Measurements from ENCODE around the gene ACTR10.
A peak's percentile ranks its signal among the peaks of the same experiment; 100 is the strongest.

The ACTR10 gene

DNA sequence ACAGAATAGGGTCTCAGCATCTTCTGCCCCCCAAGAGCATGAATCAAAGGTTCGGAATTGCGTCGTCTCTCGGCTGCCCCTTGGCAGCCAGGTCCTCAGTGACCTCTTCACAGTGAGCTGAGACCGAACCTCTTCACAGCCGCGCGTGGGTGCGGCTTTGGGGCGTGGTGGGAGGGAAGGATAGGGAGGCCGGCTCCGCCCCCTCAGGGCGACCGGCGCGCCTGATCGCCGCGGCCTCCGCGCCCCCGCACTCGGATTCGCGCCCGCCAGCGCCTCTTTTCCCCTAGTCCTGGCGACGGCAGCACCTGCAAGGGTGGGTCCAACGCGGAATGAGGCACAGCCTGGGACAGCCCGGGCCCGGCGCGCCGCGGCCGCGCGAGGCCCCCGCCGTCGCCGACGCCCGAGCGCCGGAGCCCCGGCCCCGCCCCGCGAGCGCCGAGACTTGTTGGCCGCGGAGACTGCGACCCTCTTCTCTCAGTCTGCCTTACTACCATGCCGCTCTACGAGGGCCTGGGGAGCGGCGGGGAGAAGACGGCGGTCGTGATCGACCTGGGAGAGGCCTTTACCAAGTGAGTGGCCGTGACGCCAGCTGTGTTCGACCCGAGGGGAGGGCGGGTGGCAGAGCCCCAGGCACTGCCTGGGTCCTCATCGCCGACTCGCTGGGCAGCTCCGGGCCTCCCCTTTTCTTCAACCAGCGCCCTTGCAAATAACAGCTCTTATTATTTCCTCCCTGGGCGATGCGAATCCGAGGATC, at the start of gene ACTR10:
Gene ACTR10 (plus strand): TSS at position 424 of the 754 bp plus-strand sequence. CDS start 69 bp downstream, at position 493.
- DNase-seq = peak; percentile 9

DNA sequence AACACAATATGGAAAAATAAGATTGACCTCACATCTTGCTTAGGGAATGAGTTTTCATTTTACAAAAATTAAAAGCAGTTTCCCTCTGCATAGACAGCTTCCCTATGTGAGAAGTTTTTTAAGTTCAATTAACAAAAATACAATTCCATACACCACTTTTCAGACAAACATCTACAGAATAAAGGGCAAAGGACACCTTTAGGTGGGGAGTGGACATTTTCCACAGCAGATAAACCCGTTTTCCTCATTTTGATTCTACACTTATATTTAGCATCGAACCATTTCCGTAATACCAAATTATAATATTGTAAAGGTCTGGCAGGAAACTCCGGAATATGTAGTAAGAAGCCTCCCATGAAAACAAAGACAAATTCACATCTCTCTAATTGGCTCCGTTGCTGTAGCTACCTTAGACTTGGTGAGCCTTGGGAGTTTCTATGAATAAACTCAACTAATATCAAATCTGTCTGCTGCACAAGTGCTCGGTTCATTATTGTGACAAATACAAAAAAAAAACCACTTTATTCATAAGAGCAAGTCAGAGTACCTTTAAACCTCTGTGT, 49.6 kb upstream of the ACTR10 start:
- no peak for DNase-seq

DNA sequence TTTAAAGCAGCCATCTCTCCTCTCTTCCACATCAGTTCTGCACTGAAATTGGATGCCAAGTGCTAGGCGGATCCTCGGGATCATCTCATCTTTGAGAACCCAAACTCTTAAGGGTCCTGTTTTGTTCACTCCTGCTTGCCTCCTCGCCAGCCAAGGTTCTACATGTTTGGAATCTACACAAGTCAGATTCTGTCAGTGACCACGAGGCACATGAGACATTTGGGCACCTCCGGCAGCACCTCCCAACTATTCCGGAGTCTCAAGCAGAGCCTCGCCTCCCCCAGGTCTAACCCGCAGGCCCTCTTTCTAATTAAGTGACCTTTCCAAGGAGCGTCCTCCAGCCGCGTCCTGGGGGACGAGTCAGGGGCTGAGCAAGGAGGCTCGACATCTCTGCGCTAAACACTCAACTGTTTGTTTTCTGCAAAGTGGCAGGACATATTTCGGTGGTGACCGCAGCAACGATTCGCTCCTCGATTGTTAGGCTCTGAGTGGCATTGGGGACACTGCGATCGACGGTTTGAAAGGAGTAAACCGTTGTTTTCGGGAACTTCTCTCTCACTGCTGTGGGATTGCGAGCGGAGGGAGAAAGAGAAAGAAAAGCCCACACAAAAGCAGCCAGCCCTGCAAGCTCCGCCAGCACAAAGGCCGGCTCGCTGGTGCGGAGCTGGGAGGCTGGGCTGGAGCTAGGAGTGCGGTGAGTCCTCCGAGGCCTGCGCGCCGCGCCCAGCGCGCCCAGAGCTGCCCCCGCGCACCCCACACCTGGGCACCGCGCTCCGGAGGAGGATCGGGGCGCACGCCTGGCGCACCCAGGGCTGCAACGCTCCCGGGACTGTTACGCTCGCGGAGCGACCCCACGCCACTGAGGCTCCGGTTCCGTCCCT, 48.6 kb upstream of the ACTR10 start:
- no peak for DNase-seq

DNA sequence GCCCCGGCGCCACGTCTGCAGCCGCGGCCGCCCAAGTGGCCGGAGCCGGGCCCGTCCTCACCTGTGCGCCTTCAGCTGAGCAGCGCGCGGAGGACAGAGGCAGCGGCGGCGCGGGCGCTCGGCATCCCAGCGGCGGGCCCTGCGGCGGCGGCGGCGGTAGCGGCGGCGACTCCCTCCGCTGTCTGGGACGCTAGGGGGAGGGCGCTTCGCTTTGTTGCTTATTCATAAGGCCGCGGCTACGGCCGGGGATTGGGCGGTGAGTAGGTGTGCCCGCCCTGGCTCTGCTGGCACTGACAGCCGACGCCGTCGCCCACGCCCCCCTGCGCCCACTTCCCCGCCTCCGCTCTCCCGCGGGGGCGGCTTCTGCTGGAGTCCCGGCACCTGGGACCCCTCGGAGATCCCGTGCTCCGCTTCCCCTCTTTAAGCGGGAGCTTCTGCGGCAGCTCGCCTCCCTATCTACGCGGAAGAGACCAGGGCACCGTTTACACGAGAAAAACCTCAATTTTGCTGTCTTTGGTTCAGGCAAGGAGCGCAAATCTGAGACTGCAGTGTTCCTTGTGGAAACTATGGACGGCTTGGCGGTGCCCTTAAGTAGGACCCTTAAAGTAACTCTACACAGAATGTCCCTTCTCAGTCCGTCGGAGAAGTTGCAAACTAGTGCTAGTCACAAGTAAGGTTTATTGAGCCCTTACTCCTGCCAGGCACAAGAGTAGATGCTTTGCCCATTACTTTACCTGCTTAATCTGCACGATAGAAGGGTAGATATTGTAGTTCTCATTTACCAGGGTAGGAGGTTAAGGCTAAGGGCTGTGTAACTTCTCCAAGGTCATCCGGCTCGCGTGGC, 47.7 kb upstream of the ACTR10 start, which contains the start of gene ARMH4:
Gene ARMH4 (minus strand): TSS at position 200 of the 844 bp plus-strand sequence. CDS start 12,855 bp downstream, outside the sequence.
- DNase-seq = no peak

DNA sequence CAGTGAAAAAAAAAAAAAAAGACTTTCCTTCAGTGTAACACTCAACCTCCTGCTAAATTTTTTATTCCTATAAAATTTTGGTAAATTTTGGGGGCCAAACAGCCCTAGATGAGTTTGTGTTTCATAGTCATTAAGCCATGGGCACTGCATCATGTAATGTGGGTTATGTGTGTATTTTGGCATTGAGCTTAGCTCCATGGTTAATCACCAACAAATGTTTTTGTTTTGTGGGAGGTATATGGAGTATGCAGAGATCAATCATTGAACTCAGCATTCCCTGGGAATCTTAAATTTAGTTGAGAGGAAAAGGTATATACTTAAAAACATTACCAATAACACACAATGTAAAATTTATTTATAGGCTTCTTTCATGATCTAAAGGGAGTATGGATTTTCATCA, 39.4 kb upstream of the ACTR10 start:
- no peak for DNase-seq

DNA sequence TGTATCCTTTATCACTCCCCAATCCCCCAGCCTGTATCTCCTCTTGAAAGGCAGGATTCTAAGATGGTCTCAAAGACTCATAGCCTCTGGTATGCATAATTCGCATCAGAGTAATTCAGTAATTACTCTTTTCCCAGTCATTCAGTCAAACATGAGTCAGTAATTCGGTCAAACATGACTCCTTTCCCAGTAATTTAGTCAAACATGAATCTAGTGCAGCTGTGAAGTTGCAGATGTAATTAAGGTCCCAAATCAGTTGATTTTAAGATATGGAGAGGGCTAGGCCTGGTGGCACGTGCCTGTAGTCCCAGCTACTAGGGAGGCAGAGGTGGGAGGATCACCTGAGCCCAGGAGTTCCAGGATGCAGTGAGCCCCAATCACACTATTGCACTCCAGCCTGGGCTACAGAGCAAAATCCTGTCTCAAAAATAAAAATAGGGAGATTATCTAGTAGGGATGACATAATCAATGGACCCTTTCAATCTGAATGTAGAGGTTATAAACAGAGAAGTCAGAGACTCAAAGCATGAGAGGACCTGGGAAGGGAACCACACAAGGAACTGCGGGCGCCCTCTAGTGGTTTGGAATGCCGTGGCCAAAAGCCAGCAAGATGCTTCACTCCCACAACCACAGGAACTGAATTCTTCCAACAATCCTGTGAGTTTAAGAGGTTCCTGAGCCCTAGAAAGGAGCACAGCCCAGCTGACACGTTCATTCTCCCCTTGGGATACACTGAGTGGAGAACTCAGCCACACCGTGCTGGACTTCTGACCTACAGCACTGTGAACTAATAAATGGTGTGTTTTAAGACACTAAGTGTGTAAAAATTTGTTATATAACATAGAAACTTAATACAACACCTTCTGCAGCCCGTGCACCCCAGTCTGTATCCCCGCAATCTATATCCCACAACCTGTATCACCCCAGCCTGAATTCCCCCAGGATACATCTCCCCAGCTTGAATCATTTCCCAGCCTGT, 33.7 kb upstream of the ACTR10 start:
- DNase-seq = no peak

DNA sequence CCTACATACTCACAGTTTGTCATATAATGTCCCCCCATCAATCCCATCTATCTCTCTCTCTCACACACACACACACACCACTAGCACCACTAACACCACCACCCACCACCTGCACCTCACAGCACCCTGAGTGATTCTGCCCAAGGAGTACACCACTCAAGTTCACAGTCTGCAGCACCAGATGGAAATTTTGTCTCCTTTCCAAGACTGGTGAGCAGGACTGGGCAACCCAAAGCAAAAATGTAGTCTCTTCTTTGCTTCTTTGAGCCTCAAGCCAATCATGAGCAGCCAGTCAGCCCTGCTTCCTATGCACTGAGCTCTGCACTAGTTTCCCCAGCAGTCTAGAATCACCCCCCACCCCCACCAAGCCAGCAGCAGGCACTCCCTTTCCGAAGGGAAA, 32.9 kb upstream of the ACTR10 start:
- no peak for DNase-seq

DNA sequence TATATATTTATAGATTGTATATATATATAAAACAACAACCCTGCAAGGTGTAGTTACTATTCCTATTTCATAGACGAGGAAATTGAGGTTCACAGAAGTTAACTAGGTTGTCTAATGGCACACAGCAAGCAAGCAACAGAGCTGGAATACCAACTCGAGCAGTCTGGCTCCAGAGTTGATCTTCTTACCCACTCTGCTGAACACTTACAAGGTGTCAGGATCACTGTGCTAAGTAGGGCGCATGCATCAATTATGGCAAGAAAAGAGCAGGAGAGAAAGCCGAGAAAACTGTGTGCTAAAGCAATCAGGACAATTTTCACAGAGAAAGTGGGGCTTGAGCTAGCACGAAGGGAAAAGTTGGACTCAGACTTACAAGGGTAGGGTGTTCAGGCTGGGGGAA, 32.1 kb upstream of the ACTR10 start:
- DNase-seq = no peak

DNA sequence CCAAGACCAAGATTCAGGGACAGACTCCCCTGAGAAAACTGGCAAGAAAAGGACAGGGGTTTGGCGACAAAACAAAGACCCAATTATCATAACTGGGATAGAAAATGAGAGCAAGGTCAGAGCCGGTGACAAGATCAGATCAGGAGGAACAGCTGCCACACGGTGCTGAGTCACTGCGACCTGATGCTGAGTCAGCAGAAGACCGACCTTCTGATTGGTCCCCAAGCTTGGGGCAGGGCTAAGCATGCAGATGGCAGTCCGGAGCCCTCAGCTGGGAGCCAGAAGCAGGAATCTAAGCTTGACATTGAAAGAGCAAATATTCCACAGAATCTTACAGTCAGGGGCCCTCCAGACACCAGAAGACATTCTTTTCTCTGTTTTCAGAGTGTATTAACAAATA, 28.9 kb upstream of the ACTR10 start:
- no peak for DNase-seq

DNA sequence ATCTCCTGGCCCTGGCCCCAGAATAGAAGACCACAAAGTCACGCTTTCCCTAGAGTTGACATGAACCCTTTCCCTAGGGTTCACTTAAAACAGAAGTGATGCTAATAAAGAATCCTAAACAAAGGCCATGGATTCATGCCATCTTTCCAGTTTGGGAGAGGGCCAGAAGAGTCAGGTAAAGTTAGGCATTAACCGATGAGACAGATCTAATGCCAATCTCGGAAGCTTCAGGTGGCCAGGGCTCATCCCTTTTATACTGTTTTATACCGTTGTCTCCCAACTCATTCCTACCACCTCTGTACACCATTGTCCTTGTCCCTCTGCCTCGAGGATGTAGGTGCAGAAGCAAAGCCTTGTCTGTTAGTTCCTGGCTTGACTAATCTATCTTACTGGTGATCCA, 22.8 kb upstream of the ACTR10 start:
- DNase-seq = no peak

DNA sequence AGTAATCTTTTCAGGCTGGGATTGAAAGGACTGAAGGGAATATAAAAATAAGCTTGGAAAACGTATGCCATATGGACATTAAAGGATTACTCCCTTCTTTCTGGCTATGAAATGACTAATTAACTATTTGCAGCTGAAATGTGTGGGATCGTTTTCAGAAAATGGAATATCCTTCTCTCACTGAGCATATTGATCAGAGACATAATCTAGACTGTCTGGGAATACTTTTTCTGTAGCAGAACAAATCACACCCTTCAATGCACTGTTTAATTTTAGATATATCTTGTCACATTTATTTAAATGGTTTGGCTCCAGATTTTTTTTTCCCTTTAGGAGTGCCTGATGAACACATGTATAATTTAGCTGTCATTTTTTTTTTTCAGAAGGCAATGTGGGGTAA, 10.8 kb upstream of the ACTR10 start:
- no peak for DNase-seq

DNA sequence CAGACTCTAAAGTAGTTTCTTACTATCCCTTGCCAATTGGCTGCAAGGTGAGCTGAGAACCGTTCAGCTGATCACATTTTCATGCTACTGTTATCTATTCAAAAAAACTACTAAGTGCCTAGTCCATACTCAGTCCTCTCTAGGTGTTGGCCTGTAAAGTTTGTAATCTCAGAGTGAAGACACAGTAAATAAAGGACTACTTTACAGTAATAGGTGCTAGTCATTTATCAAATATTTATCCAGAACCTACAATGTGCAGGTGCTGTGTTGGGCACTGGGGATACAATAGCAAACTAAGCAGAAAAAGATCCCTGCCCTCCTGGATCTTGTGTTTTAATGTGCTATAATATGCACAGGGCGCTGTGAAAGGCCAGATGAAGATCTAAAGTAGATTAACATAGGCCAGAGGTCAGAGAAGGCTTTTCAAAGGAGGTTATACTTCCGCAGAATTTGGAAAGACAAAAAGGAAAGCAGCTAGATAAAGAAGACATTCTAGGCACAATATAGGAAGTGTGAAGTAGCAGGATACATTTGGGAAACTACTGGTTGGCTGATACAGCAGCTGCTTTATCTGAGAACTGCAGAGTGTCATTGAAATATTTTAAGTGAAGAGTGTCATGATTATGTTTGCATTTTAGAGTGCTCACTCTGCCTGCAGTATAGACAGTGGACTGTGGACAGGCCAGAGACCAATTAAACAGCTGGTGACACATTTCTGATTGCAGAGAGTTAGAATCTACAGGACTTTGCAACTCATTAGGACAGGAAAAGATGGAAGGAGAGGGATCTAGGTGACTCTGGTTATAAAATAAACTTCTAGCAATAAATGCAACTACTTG, 8.0 kb upstream of the ACTR10 start:
- DNase-seq = no peak

DNA sequence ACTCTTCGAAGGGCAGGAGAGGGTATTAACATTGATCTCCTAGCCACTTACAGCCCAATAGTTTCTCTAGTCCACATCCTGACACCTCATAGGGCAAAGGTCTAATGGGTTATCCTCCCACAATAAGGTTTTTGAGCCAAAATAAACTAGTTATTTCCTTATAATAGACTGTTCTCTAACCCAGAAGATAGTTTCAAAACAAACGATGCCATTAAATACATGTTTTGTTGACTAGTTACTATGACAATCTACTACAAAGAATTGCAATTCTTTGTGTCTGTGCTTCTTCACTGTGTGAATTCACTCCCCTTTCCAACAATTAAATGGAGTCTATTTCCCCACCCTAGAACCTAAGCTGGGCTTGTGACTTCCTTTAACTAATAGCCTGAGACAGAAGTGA, 6.4 kb upstream of the ACTR10 start:
- no peak for DNase-seq

DNA sequence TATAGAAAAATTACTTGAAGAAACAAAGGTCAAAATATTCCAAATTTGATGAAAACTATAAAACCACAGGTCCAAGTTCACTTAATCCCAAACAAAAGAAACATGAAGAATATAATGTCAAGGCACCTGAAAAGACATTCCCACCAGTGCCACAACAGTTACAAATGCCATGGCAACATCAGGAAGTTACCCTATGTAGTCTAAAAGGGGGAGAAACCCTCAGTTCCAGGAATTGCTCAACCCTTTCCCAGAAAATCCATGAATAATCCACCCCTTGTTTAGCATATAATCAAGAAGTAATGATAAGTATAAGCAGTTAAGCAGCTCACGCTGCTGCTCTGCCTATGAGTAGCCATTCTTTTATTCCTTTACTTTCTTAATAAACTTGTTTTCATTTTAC, 3.8 kb upstream of the ACTR10 start:
- DNase-seq = no peak

DNA sequence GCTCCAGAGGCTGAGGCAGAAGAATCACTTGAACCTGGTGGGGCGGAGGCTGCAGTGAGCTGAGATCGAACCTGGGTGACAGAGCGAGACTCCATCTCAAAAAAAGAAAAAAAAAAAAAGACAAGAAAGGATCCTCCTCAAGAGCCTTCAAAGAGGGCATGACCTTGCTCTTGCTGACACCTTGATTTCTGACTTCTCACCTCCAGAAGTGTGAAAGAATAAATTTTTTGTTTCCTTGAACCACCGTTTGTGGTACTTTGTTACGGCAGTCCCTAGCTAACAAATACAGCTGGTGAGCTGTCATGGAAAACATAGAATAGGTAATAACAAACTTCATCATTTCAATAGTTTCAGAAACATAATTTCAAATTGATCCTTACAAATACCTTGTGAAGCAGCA, 1.9 kb upstream of the ACTR10 start:
- DNase-seq = no peak

DNA sequence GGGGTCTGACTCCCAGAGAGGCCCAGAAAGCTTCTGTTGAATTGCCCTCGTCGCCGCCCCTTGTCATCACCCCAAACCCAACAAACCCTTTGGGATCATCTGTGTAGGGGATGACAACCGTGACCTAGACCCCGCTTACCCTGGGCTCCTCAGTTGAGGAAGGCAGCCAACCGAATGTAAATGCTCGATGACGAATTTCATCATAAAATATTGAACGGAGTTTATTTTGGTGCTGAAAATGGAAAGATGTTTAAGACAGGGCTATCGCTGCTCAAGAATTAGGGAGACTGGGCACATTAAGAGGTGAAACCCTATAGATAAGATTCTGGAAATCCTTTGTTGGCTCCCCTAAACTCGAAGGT, 512 bp downstream of the ACTR10 start:
- no peak for DNase-seq

DNA sequence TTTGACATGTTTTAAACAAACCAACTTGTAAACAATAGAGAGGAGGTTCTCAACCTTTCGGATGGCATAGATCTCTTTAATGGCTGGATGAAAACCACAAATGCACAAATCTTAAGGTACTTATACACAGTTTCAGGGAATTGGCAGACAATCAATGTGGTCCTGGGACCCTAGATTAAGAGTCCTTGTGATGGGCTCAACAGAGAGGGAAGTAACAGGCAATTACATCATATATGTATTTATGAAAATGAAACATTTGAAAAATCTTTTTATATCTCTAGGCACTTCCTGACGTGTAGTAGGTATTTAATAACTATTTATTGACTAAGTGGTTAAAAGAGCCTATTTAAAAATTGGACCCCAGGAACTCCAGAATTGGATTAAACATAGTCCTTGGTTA, 897 bp downstream of the ACTR10 start:
- no peak for DNase-seq

DNA sequence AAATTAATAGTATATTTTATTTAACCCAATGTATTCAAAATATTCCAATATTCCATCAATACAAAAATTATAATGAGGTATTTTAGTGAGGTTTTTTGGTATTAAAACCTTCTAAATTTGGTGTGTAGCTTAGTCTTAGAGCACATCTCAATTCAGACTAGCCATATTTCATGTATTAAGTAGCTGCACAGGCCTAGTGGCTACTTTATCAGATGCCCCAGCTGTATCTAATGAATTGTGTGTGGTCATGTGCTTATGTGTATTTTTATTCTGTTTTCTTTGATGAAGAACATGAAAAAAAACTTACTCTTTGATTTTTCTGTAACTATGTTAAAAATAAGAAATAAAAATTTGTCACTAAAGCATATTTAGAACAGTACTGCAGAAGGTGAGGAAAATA, 13.2 kb downstream of the ACTR10 start:
- no peak for DNase-seq

DNA sequence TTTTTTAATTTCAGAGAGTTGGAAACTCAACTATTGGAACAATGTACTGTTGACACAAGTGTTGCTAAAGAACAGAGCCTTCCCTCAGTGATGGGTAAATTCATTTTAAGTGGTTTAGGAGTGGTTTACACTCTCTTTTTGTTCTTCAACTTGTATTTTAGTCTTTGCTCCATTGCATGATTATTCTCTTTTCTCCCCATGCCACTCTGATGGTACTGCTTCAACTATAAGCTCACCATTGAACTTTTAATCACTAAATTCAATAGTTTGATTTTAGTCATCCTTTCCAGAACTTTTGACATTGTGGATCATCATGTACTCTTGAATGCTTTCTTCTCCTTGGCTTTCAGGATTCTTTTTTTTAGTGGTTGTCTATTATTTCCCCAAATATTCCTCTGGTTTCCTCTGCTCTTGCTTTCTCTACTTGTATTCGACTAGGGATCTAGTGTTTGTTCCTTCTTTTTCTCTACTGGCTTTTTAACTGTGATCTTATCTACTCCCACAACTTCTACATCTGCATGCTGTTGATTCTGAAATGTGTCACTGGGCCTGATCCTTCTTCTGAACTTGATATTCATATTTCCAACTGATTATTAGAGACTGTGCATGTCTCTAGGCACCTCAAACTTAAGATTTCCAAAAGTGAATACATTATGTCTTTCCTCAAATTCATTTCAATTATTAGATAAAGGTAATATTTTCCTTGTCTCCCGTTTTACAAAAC, 15.4 kb downstream of the ACTR10 start:
- DNase-seq = no peak

DNA sequence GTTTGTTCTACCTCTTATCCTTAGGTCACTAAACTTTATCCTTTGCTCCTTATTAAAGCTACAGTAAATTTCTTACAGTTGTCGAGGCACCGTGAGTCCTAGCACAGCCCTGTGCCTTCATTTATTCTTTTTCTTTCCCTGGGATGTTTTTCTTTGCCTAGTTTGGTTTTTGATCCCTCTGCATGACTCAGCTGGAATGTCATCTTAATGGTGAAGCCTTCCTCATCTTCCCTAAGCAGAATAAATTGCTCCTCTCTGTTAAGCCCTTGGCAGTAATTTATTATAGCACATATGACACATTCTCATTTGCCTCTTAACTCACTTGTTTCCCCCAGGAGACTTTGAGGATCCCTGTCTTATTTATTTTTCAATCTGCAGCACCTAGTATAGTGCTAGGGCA, 16.6 kb downstream of the ACTR10 start:
- no peak for DNase-seq
